ENCODE results near the gene ALDOC. TPM values are rescaled to one million over a fixed set of nuclear protein-coding genes. Genes with fewer than 3 reads are reported as not detected.
"Not testable (repeated sequence)": the region's sequence is repeated elsewhere in the genome, so short reads cannot be mapped to it uniquely, and the experiment has no call there.

The ALDOC gene
- total and polyA plus RNA-seq, 4 donors, result 15.4 to 30.4 (median 24.6) TPM

- intact Hi-C loops (cut with DNase I), result no loop called here
- Histone ChIP-seq H3K36me3 (ENCODE audit: control insufficient read depth in 1 of 2, insufficient read depth in 2 of 2, low read length in 1 of 2) (no peaks in the 10 kb centered on the region), H3K4me3 (ENCODE audit: low read length in 2 of 2) (no peak overlapping the region), H3K4me1 (ENCODE audit: control insufficient read depth in 1 of 2, insufficient read depth in 2 of 2, low read length in 2 of 2) (peaks cover 0 to 2% of the 10 kb centered on the region in 2 donors), H3K27me3 (ENCODE audit: control insufficient read depth in 1 of 2, insufficient read depth in 2 of 2, low read length in 1 of 2) (no peaks in the 10 kb centered on the region), H3K27ac (ENCODE audit: low read depth in 1 of 2, low read length in 2 of 2) (no peak overlapping the region), H3K9me3 (ENCODE audit: control insufficient read depth, low read length) (no peaks in the 10 kb centered on the region)
- ATAC-seq (ENCODE audit: low FRiP score) (no peak), DNase-seq (no peak)
- 93% methylated on average over 3 of the region's 3 CpGs for WGBS, 2 donors
Measured at GRCh38 chr17:28577466-28577824, 750 bp upstream of the ALDOC start.

DNA sequence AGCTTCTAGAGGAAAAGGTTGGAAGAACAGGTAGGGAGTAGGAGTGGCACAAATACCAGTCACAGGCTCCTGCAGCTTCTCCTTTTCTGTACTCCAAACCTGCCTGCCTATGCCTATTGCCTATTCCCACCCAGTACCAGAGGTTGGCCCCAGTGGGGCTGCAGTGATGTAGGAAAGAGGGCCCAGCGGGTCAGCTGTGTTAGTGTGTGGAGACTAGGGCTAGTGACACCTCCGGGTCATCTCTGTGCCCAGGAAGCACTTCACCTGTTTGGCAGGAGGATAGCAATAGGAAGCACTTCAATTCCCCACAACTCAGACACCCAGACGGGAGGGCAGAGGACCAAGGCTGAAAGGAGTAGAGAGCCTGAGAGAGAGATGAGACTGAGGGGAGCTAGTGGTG is 679 bp downstream of the ALDOC start:
- WGBS, 2 donors, result 72 to 75% methylated on average over 3 of the region's 3 CpGs
- intact Hi-C loops (cut with DNase I); H3K27me3 ChIP-seq (ENCODE audit: control insufficient read depth in 1 of 2, insufficient read depth in 2 of 2, low read length in 1 of 2): not testable (repeated sequence)

DNA sequence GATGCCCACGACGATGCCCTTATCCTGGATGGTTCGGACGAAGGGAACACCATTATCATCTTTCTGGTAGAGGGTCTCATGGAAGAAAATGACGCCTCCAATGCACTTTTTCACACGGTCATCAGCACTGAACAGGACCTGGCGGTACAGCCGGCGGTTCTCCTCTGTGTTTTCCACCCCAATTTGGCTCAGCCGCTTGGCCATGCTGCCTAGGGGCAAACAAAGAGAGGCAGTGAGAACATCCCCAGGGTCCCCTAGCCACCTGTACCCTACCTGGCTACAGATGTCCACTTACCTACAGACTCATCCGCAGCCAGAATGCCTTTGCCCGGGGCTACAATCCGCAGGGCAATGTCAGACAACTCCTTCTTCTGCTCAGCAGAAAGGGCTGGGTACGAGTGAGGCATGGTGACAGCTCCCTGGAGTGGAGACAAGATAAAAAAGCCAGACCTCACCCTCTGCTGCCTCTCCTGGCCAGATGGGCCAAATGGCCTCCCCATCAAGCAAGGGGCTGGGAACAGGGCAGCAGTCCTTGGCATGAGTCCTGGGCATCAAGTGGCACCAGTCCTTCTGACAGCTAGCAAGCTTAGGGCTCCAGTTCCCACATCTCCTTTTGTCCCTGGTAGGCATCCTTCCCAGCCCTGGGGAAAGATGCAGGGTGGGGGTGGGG is 1.4 kb downstream of the ALDOC start:
- no peak overlapping the region for H3K4me3 ChIP-seq (ENCODE audit: low read length in 2 of 2)
- H3K4me1 ChIP-seq (ENCODE audit: control insufficient read depth in 1 of 2, insufficient read depth in 2 of 2, low read length in 2 of 2), result peaks cover 0 to 2% of the 10 kb centered on the region in 2 donors
- ATAC-seq (ENCODE audit: low FRiP score) (no peak), DNase-seq (no peak)
- H3K9me3 ChIP-seq (ENCODE audit: control insufficient read depth, low read length), result no peaks in the 10 kb centered on the region
- WGBS, 2 donors, result 96 to 97% methylated on average over 14 of the region's 14 CpGs
- H3K27me3 ChIP-seq (ENCODE audit: control insufficient read depth in 1 of 2, insufficient read depth in 2 of 2, low read length in 1 of 2), result no peaks in the 10 kb centered on the region
- intact Hi-C loops (cut with DNase I), result no loop called here
- H3K36me3 ChIP-seq (ENCODE audit: control insufficient read depth in 1 of 2, insufficient read depth in 2 of 2, low read length in 1 of 2), result no peaks in the 10 kb centered on the region
- no peak overlapping the region for H3K27ac ChIP-seq (ENCODE audit: low read depth in 1 of 2, low read length in 2 of 2)

More for the DNA sequence above, 679 bp downstream of the ALDOC start:
- H3K4me1 ChIP-seq (ENCODE audit: control insufficient read depth in 1 of 2, insufficient read depth in 2 of 2, low read length in 2 of 2); ATAC-seq (ENCODE audit: low FRiP score); H3K4me3 ChIP-seq (ENCODE audit: low read length in 2 of 2); DNase-seq; H3K36me3 ChIP-seq (ENCODE audit: control insufficient read depth in 1 of 2, insufficient read depth in 2 of 2, low read length in 1 of 2); H3K27ac ChIP-seq (ENCODE audit: low read depth in 1 of 2, low read length in 2 of 2); H3K9me3 ChIP-seq (ENCODE audit: control insufficient read depth, low read length): not testable (repeated sequence)

DNA sequence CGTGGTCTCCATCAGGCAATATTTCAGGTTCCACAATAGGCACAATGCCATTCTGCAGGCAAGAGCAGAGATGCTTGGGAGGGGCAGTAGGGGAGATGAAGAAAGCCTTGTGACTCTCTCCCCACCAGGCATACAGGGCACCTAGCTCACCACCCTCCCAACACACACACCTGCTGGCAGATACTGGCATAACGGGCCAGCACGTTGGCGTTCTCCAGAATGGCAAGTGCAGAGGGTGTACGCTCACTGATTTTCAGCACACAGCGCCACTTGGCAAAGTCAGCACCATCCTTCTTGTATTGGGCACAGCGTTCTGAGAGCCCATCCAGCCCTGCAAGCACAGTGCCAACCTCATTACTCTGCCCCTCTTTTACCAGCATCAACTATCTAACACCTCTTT is 2.2 kb downstream of the ALDOC start:
- H3K27me3 ChIP-seq (ENCODE audit: control insufficient read depth in 1 of 2, insufficient read depth in 2 of 2, low read length in 1 of 2), result no peaks in the 10 kb centered on the region
- peaks cover 0 to 2% of the 10 kb centered on the region in 2 donors for H3K4me1 ChIP-seq (ENCODE audit: control insufficient read depth in 1 of 2, insufficient read depth in 2 of 2, low read length in 2 of 2)
- DNase-seq (no peak), ATAC-seq (ENCODE audit: low FRiP score) (no peak)
- no peaks in the 10 kb centered on the region for H3K9me3 ChIP-seq (ENCODE audit: control insufficient read depth, low read length)
- H3K36me3 ChIP-seq (ENCODE audit: control insufficient read depth in 1 of 2, insufficient read depth in 2 of 2, low read length in 1 of 2), result no peaks in the 10 kb centered on the region
- WGBS, 2 donors, result 94 to 95% methylated on average over 7 of the region's 7 CpGs
- H3K27ac ChIP-seq (ENCODE audit: low read depth in 1 of 2, low read length in 2 of 2), result no peak overlapping the region
- H3K4me3 ChIP-seq (ENCODE audit: low read length in 2 of 2), result no peak overlapping the region
- intact Hi-C loops (cut with DNase I), result no loop called here

DNA sequence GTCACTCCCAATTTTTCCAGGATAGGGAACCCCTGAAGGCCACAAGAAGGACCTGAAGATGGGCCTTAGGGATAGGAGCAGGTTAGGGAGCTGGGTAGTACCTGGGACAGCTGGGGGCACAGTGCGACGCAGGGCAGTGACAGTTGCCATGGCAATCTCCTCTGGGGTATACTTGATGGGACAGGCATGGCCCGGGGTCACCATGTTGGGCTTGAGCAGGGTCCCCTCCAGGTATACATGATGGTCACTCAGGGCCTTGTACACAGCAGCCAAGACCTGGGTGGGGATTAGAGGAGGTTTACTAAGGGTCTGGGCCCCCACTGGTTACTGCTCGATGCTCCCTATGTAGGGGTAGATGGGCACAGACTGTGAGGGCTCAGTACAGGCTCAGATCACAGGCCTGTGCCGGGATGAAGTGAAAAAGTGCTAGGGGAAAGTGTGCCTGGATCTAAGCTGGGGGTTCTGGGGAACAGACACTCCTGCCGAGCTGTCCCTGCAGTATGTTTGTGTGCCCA is 2.7 kb downstream of the ALDOC start:
- 94 to 96% methylated on average over 6 of the region's 6 CpGs for WGBS, 2 donors
- Histone ChIP-seq H3K4me1 (ENCODE audit: control insufficient read depth in 1 of 2, insufficient read depth in 2 of 2, low read length in 2 of 2) (peaks cover 0 to 2% of the 10 kb centered on the region in 2 donors), H3K36me3 (ENCODE audit: control insufficient read depth in 1 of 2, insufficient read depth in 2 of 2, low read length in 1 of 2) (no peaks in the 10 kb centered on the region), H3K4me3 (ENCODE audit: low read length in 2 of 2) (no peak overlapping the region), H3K9me3 (ENCODE audit: control insufficient read depth, low read length) (no peaks in the 10 kb centered on the region), H3K27me3 (ENCODE audit: control insufficient read depth in 1 of 2, insufficient read depth in 2 of 2, low read length in 1 of 2) (no peaks in the 10 kb centered on the region), H3K27ac (ENCODE audit: low read depth in 1 of 2, low read length in 2 of 2) (no peak overlapping the region)
- ATAC-seq (ENCODE audit: low FRiP score), result no peak
- no peak for DNase-seq
- intact Hi-C loops (cut with DNase I), result no loop called here

DNA sequence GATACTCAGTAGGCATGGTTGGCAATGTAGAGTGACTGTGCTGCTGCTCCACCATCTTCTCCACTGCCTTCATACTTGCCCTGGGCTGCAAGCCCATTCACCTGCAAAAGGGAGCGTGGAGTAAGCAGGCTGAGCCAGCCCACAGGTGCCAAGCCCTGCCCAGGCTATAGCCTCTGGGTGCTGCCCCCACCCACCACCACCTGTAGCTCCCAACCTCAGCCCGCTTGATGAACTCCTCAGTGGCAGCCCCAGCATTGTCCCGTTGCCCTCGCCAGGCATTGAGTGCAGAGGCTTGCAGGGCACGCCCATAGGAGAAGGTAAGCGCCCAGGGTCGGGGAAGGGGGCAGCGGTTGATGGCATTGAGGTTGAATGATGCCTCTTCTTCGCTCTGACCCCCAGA is 3.2 kb downstream of the ALDOC start:
- no peak for ATAC-seq (ENCODE audit: low FRiP score)
- H3K27me3 ChIP-seq (ENCODE audit: control insufficient read depth in 1 of 2, insufficient read depth in 2 of 2, low read length in 1 of 2), result no peaks in the 10 kb centered on the region
- H3K36me3 ChIP-seq (ENCODE audit: control insufficient read depth in 1 of 2, insufficient read depth in 2 of 2, low read length in 1 of 2), result no peaks in the 10 kb centered on the region
- DNase-seq, result no peak
- peaks cover 0 to 2% of the 10 kb centered on the region in 2 donors for H3K4me1 ChIP-seq (ENCODE audit: control insufficient read depth in 1 of 2, insufficient read depth in 2 of 2, low read length in 2 of 2)
- 95 to 98% methylated on average over 9 of the region's 9 CpGs for WGBS, 2 donors
- H3K27ac ChIP-seq (ENCODE audit: low read depth in 1 of 2, low read length in 2 of 2), result no peak overlapping the region
- intact Hi-C loops (cut with DNase I), result no loop called here
- no peak overlapping the region for H3K4me3 ChIP-seq (ENCODE audit: low read length in 2 of 2)
- H3K9me3 ChIP-seq (ENCODE audit: control insufficient read depth, low read length), result no peaks in the 10 kb centered on the region

- peaks cover 0 to 2% of the 10 kb centered on the region in 2 donors for H3K4me1 ChIP-seq (ENCODE audit: control insufficient read depth in 1 of 2, insufficient read depth in 2 of 2, low read length in 2 of 2)
- intact Hi-C loops (cut with DNase I), result no loop called here
- H3K9me3 ChIP-seq (ENCODE audit: control insufficient read depth, low read length), result no peaks in the 10 kb centered on the region
- H3K27ac ChIP-seq (ENCODE audit: low read depth in 1 of 2, low read length in 2 of 2), result no peak overlapping the region
- H3K4me3 ChIP-seq (ENCODE audit: low read length in 2 of 2), result no peak overlapping the region
- no peak for ATAC-seq (ENCODE audit: low FRiP score)
- peak in 1 of 2 donors; percentile 1 for DNase-seq
- no peaks in the 10 kb centered on the region for H3K36me3 ChIP-seq (ENCODE audit: control insufficient read depth in 1 of 2, insufficient read depth in 2 of 2, low read length in 1 of 2)
- H3K27me3 ChIP-seq (ENCODE audit: control insufficient read depth in 1 of 2, insufficient read depth in 2 of 2, low read length in 1 of 2), result no peaks in the 10 kb centered on the region
Measured at GRCh38 chr17:28573040-28573380, 3.7 kb downstream of the ALDOC start.

DNA sequence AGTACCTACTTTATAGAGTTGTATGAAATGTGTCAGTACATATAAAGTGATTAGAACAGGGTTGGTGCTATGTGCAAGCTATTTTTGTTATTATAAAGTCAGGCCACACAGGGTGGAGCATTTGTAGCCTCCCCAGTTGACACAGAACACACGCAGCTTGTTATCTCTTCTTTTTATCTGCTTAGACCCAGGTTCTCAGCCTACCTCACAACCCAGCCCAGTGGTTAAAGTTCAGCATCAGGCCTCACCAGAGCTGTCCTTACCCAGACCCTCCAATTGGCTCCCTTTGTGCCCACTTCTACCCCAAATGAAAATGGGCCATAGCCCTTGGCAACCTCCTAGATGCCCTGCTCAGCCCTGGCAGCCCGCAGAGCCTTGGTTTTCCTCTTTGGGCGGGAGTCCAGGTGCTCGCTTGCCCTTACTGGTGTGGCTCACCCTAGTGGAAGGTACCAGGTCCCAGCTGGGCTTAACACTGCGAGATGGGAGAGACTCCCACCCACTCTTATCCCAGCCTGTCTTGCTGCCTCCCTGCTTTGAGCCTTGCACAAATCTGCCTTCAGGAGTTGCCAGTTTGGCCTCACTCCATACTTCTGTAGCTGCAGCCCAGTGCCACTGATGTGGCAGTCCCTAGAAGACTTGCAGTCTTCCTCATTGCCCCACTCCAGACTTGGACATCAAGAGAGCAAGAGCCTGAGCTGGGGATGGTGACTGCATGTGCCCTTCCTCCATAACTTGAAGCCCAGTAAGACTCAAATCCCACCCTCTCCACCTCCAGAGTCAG is 4.2 kb downstream of the ALDOC start:
- no peaks in the 10 kb centered on the region for H3K27me3 ChIP-seq (ENCODE audit: control insufficient read depth in 1 of 2, insufficient read depth in 2 of 2, low read length in 1 of 2)
- peak in 1 of 2 donors; percentile 61 for DNase-seq
- H3K9me3 ChIP-seq (ENCODE audit: control insufficient read depth, low read length), result no peaks in the 10 kb centered on the region
- no peak overlapping the region for H3K27ac ChIP-seq (ENCODE audit: low read depth in 1 of 2, low read length in 2 of 2)
- H3K36me3 ChIP-seq (ENCODE audit: control insufficient read depth in 1 of 2, insufficient read depth in 2 of 2, low read length in 1 of 2), result no peaks in the 10 kb centered on the region
- no peak for ATAC-seq (ENCODE audit: low FRiP score)
- H3K4me3 ChIP-seq (ENCODE audit: low read length in 2 of 2), result no peak overlapping the region
- 72 to 77% methylated on average over 5 of the region's 5 CpGs for WGBS, 2 donors
- peaks cover 0 to 2% of the 10 kb centered on the region in 2 donors for H3K4me1 ChIP-seq (ENCODE audit: control insufficient read depth in 1 of 2, insufficient read depth in 2 of 2, low read length in 2 of 2)
- intact Hi-C loops (cut with DNase I), result no loop called here

Measured in aorta (tissue), 5 donors.